Hepatocyte (in vitro differentiated cells): ENCODE data around the gene VPS4B.

Experiments
- EZH2 ChIP-seq: fragments of 200-600 bp; sonication (generic); IDR thresholded peaks from 2 replicates; pipeline ENCODE4 v1.6.1; 2016; ENCODE audit warnings: antibody characterized with exemption, mild to moderate bottlenecking, borderline replicate concordance
- TF ChIP-seq, protein P1 (sequence below): fragments of 200-600 bp; sonication (generic); IDR thresholded peaks from 2 replicates; pipeline ENCODE4 v1.5.1; 2016; ENCODE audit warnings: antibody characterized with exemption, mild to moderate bottlenecking; ENCODE audit not compliant: poor library complexity

DNA sequence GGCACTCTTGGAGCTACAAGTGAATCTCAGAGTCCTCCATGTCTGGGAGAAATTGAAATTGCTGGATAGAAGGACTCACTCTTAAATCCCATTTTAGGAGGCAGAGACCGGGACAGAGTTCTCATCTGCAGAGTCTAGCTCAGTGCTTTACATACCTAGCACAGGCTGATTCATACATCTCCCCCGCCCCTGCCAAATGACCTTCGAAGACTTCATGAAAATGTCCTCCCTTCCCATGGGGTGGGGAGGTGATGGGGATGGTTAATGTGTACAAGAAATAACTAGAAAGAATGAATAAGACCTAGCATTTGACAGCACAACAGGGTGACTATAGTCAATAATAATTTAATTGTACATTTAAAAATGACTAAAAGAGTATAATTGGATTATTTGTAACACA lies 46.3 kb upstream of the VPS4B start:
- no peak for TF ChIP-seq EZH2
- TF ChIP-seq, protein P1, sequence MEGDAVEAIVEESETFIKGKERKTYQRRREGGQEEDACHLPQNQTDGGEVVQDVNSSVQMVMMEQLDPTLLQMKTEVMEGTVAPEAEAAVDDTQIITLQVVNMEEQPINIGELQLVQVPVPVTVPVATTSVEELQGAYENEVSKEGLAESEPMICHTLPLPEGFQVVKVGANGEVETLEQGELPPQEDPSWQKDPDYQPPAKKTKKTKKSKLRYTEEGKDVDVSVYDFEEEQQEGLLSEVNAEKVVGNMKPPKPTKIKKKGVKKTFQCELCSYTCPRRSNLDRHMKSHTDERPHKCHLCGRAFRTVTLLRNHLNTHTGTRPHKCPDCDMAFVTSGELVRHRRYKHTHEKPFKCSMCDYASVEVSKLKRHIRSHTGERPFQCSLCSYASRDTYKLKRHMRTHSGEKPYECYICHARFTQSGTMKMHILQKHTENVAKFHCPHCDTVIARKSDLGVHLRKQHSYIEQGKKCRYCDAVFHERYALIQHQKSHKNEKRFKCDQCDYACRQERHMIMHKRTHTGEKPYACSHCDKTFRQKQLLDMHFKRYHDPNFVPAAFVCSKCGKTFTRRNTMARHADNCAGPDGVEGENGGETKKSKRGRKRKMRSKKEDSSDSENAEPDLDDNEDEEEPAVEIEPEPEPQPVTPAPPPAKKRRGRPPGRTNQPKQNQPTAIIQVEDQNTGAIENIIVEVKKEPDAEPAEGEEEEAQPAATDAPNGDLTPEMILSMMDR: no peak
